Lung microvascular endothelial cell (primary cell): ENCODE measurements around the gene RNASET2. TPM values are rescaled to one million over a fixed set of nuclear protein-coding genes. Genes with fewer than 3 reads are reported as not detected.
"Not testable (repeated sequence)": the region's sequence is repeated elsewhere in the genome, so short reads cannot be mapped to it uniquely, and the experiment has no call there.

Experiments
- DNase-seq, 2 donors: peaks; one replicate each; pipeline versions ENCODE4 v3.0.0 to v3.0.0-alpha.2; 2010; ENCODE audit warnings: low read depth in 2 of 2
- total RNA-seq: library from RNA; depleted of rRNA; stranded (reverse); fragments of >200 nt; gene quantifications from 2 replicates; pipeline ENCODE4 v1.2.1, GENCODE V29; 2014

RNASET2 gene
- total RNA-seq, 1 donor from 2014 or later, result 6.0 TPM

DNA sequence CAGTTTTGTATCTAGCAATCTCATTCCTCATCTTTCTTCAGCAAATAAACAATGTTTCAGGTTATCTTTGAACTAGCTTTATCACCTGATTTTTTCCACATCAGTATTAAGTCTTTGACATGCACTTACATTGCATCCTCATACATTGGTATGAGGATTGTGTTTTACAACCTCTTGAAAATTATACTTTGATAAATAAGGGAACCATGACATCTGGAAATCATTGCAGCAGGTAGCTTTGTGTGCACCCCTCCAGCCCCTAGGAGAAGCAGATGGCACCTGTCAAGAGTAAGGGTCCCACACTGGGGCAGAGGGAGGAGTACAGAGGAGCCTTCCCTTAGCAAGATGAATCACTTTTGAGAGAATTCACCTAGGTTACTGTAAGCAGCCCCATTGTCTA lies 13.7 kb upstream of the RNASET2 start:
- no peak for DNase-seq

DNA sequence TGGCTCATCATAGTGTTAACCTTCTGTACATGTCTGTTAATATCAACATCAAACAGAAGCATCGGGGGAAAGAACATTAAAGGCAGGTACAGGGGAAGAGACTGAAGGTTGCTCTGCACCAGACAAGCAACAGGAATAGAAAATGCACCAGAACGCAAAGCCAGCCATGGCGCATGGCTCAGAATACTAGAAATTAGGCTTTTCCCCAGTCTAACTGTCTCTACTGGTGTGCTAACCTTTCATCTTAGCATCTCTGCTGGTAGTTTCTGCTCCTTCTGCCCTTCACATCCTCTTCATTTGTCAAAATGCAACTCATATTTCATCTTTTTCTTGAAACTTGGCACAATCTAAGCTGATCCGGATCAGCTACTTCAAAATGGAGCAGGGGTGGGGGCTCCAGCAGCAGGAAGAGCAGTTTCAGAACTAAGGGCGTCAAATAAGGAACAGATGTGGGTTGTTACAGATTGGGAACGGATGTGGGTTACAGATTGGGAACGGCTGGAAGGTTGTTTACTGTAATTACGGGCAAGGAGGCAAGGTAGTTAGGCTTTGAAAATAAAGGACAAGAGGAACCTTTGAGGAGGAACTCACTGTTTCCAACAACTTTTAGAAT lies 13.1 kb upstream of the RNASET2 start:
- no peak for DNase-seq

DNA sequence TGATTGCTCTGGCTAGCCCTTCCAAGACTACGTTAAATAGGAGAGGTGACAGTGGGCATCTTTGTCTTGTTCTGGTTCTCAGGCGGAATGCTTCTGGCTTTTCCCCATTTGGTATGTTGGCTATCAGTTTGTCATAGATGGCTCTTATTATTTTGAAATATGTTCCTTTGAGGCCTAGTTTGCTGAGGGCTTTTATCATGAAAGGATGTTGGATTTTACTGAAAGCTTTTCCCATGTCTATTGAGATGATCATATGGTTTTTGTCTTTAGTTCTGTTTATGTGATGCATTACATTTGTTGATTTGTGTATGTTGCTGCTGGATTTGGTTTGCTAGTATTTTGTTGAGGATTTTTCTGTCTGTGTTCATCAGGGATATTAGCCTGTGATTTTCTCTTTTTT lies 9.9 kb upstream of the RNASET2 start:
- DNase-seq, result no peak

DNA sequence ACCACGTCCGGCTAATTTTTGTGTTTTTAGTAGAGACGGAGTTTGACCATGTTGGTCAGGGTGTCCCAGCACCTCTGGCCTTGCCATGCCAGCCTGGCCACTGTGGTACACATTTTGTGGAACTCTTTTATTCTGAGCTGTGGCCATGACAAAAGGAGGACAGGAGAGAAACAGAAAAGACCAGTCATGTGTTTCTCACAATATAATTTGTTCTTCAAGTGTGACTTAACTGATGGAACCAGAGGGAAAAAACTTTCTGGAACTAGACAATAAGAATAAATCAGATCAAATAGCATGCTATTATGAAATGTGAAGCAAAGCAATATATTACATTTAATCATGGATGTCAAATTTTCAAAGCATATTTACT lies 4.2 kb upstream of the RNASET2 start:
- DNase-seq, result no peak

DNA sequence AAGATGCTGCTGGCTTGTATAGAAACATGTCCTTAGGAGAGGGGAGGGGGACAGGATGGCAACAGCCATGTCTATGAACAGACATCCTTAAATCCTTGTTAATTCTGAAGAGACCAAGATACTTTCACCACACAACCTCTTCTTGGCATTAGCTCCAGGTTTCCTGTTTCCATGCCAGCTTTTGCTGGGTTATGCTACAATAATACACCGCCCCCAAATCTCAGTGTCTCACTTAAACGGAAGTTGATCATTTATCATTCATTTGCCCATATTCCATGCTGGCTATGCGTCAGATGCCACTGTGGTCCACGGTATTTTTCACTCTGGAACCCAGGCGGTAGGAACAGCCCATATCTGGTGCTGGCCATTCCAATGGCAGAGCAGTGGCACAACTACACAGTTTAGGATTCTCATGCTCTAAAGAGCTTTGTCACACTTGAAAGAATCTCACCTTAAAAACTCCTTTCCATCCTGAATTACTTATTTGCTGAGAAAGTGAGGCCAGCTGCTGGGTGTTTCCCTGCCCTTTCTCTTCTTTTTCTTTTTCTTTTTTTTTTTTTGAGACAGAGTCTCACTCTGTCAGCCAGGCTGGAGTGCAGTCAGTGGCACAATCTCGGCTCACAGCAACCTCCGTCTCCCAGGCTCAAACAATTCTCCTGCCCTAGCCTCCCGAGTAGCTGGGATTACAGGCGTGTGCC lies 3.7 kb upstream of the RNASET2 start:
- DNase-seq, result peak; percentile 25 to 76

DNA sequence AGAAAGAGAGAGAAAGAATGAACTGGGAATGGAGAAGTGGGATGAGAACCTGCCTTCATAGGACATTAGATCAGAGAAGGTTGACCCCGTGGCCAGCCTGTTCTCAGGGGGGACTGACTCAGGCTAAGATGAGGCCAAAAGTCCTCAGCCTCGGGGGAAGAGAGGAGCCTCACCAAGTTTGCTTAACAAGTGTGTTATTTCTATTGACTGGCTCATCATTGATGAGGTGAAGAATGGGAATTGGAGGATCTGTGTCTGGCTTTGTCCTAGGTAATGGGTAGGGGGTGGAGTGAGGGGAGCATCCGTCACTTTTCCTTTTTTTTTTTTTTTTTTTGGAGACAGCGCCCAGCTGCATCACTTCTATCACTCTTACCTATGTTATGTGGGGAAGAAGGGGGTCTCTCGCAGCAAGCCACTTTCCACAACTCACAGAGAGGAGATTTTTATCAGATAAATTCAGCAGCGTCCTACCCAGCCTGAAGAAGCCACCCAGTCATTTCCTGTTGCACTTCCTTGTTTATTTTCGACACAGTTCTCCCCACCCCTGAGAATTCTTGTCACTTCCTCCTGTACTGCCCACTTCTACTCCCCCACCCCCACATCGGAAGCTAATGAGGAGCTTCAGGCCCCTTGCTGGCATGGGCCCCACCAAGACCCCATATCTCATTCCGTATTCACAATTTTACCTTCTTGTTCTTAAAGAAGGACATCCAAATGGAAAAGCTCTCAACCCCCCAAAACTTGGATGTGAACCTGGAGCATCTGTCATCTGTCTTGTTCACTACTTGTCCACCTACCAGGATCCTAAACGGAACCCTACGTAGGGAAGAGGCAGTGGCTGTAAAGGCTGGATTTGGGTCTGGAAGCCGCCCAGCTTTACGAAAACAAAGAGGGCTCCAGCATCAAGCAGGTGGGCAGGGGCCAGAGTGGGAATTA lies 2.8 kb upstream of the RNASET2 start:
- DNase-seq, result peak; percentile 26 to 72

DNA sequence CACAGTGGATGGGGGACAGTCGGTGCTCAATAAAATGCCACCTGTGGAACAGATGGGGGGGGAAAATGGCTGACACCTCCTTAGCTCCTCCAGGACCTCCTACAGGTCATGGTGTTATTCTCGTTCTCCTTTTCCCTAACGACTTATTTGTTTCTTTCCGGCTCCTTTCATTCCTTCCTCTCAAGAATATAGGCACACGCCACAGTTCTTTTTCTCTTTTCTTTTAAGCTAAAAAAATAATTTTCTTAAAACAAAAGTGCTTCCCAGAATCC lies 1.4 kb upstream of the RNASET2 start:
- DNase-seq, result no peak

- DNase-seq, result no peak
Observed at GRCh38 chr6:166957087-166957804, 896 bp upstream of the RNASET2 start.

DNA sequence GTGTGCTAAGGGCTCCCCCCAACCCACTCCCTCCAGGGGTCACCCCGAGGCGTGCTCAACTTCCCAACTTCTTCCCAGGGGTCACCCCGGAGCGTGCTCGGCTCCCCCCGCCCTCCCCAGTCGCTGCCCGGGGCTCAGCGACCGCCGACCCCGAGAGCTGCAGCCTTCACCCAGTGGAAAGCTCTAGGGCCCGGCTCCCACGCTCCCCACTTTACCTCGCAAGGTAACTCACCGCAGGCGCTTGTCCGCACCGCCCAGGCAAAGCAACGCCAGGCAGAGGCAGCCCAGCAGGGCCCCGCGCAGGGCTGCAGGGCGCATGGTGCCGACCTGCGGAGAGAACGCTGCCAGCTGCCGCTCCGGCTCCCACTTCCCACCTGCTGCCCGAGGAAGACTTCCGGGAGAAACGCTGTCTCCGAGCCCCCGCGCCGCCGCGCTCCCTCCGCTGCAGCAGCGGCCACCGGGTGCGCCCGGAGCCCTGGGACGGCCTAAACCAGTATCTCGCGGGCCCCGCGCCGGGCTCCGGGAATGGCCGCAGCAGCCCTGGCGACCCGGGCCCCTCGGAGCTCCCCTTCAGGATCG lies 396 bp downstream of the RNASET2 start:
- no peak for DNase-seq

- DNase-seq, result no peak
Observed at GRCh38 chr6:166955121-166955864, 1.1 kb downstream of the RNASET2 start.

DNA sequence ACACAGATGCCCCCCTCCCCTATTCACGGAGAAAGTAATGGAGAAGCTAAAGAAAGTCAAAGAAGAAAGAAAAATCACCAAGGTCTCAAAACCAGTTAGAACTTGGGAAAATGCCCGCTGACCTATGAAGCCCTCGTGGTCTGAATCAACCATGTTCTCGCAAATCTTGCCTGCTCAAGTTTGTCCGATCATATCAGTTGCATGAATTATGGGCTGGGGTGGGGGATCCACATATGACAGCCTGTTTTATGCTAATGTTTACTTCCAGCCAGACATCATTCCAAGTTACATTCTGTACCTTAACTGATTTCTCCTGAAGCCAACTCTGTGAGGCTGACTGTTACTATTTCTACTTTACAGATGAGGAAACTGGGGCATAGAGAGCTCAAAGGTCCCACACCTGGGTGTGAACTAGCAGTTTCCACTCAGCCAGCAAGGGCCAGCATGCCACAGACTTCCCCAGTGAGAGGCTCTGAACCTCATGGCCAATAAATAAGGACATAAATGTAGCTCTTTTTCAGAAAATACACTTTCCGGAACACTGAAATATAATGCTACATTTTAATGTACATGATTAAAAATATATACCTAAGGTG lies 2.1 kb downstream of the RNASET2 start:
- no peak for DNase-seq

DNA sequence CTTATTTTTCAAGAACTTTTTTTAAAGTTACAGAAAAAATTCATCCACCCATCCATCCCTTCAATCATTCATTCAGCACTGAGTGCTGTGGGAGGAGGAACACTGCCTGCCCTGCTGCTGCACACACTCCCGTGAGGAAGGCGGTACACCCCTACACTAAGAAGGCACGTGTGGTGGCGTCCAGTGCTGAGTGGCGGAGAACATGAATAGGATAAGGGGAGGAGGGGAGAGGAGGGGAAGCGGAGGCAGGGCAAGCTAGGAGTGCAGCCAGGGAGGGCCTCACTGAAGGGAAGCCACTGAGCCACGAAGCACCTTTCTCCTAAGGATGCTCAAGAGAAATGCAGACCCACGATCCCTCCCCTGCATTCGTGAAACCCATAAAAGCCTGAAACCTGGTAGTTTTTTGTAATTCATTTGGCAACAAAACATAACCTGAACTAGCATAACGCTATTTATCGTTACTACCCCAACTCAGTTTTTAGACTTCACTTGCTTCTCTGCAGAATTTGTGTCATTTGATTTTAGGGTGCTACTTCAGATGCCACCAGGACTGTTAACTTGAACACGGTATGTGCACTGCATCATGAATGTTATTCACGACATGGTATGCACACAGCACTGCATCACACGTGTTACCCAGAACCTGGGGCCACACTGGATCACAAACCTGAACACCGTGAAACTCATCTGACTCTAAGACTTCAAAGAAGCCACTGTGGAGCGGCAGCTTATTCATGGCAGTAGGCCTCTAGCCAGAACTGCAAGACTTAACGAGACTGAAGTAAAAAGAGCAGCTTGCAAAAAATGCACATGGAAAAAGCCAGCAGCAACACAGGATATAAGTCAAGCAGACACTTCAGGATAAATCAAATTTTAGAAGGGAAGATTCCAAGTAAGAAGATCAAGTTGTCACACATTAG lies 3.5 kb downstream of the RNASET2 start:
- DNase-seq, result no peak

DNA sequence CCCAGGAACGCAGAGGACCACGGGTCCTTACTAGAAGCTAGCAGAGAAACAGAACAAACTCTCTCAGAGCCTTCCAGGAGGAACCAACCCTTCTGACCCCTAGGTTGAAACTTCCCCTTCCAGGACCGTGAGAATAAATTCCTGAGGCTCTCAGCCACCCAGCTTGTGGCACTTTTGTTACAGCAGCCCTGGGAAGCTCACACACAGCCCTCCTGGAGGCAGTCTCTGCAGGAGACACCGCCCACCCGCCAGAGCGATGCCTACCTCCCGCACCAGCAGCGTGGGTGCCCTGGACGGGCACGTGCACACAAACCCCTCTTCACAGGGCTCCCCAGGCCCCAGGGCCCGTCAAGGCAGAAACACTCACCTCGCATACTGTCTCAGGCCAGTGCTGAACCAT lies 4.2 kb downstream of the RNASET2 start:
- DNase-seq, result no peak

- no peak for DNase-seq
Observed at GRCh38 chr6:166951670-166952060, 4.7 kb downstream of the RNASET2 start.

DNA sequence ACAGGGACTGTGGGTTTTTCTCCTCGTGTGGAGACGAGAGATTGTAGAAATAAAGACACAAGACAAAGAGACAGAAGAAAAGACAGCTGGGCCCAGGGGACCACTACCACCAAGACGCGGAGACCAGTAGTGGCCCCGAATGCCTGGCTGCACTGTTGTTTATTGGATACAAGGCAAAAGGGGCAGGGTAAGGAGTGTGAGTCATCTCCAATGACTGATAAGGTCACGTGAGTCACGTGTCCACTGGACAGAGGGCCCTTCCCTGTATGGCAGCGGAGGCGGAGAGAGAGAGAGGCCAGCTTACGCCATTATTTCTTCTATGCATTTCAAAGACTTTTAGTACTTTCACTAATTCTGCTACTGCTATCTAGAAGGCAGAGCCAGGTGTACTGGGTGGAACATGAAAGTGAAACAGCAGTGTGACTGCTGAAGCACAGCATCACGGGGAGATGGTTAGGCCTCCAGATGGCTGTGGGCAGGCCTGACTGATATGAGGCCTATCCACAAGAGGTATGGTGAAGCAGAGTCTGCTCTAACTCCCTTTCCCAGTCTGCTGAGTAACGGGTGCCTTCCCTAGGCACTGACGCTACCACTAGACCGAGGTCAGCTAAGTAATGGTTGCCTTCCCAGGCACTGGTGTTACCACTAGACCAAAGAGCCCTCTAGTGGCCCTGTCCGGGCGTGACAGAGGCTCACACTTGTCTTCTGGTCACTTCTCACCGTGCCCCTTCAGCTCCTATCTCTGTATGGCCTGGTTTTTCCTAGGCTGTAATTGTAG lies 5.3 kb downstream of the RNASET2 start:
- peak; percentile 63 to 74 for DNase-seq

GRCh38 chr6:166950443-166950821 lies 5.9 kb downstream of the RNASET2 start:
- DNase-seq, result no peak

- DNase-seq, result no peak
Observed at GRCh38 chr6:166949528-166950442, 6.6 kb downstream of the RNASET2 start.

DNA sequence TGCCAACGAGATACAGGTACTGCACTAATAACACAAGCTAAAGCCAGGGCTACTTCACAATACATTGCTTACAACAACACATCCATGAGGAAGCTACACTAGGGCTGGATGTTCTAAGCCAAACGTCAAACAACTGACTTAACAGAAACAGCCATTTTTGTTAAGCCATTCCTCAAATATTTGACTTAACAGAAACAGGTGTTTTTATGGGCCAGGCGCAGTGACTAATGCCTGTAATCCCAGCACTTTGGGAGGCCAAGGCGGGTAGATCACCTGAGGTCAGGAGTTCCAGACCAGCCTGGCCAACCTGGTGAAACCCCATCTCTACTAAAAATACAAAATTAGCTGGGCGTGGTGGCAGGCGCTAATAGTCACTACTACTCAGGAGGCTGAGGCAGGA lies 7.6 kb downstream of the RNASET2 start:
- not testable (repeated sequence) for DNase-seq
